NK-92 (cell line): Measurements from ENCODE around the gene TROAP.
"Not testable (repeated sequence)": the region's sequence is repeated elsewhere in the genome, so short reads cannot be mapped to it uniquely, and the experiment has no call there.

Experiments
- DNase-seq: peaks from one replicate; lab custom pipeline; 2025; ENCODE audit not compliant: unreplicated experiment; lab: John Stamatoyannopoulos, UW

TROAP gene

GRCh38 chr12:49294086-49294803, 28.8 kb upstream of the TROAP start:
- no peak for DNase-seq

GRCh38 chr12:49294804-49295081, 28.3 kb upstream of the TROAP start:
- no peak for DNase-seq

GRCh38 chr12:49295082-49295936, 27.7 kb upstream of the TROAP start, which contains the start of gene PRPH:
TSS of gene PRPH (plus strand) at chr12:49295147. CDS start at chr12:49295201, 54 bp downstream.
- DNase-seq = no peak

- DNase-seq = no peak
These were observed 26.8 kb upstream of the TROAP start for GRCh38 chr12:49296034-49296835.

GRCh38 chr12:49296836-49297694, 26.0 kb upstream of the TROAP start:
- DNase-seq = no peak

- no peak for DNase-seq
These were observed 25.4 kb upstream of the TROAP start for GRCh38 chr12:49297695-49298060.

- DNase-seq = no peak
These were observed 24.9 kb upstream of the TROAP start for GRCh38 chr12:49298160-49298559.

GRCh38 chr12:49301760-49302159, 21.3 kb upstream of the TROAP start:
- DNase-seq = no peak

- no peak for DNase-seq
These were observed 18.9 kb upstream of the TROAP start for GRCh38 chr12:49304161-49304560.

- DNase-seq = no peak
These were observed 17.1 kb upstream of the TROAP start for GRCh38 chr12:49305762-49306510.

GRCh38 chr12:49309386-49309785, 13.7 kb upstream of the TROAP start:
- DNase-seq = no peak

- not testable (repeated sequence) for DNase-seq
These were observed 12.5 kb upstream of the TROAP start for GRCh38 chr12:49310451-49311000.

- DNase-seq = no peak
These were observed 8.2 kb upstream of the TROAP start for GRCh38 chr12:49314811-49315210.

- DNase-seq = not testable (repeated sequence)
These were observed 5.9 kb upstream of the TROAP start for GRCh38 chr12:49317118-49317517.

GRCh38 chr12:49320411-49321103, 2.5 kb upstream of the TROAP start:
- not testable (repeated sequence) for DNase-seq

GRCh38 chr12:49322367-49322707, 718 bp upstream of the TROAP start:
- DNase-seq = no peak

GRCh38 chr12:49323524-49324097, 556 bp downstream of the TROAP start:
- DNase-seq = no peak

GRCh38 chr12:49325606-49326005, 2.6 kb downstream of the TROAP start:
- no peak for DNase-seq

- DNase-seq = no peak
These were observed 4.3 kb downstream of the TROAP start for GRCh38 chr12:49327368-49327767.
